ENCODE data around the gene FYB2. TPM values are rescaled to one million over a fixed set of nuclear protein-coding genes. Genes with fewer than 3 reads are reported as not detected.

Gene FYB2
- 0.47 TPM in 1 of 2 replicates, not detected in the other for total RNA-seq (2021)
- percentile 23 among the genes with signal in this experiment for Bru-seq, nascent RNA
- percentile 21 among the genes with signal in this experiment for BruChase-seq, experiment 1, labeled RNA remaining after a 2-hour chase
- BruChase-seq, experiment 2, labeled RNA remaining after a 6-hour chase: percentile 14 among the genes with signal in this experiment
- long read RNA-seq, partial matches to known transcripts: 0 of 1 reads
- long read RNA-seq, other reads (novel, unspliced or antisense): 1 of 1 reads

- H3K27ac ChIP-seq (ENCODE audit: low read depth, low read length, poor library complexity, severe bottlenecking): no peak within 1 kb of the TSS
These were observed at the start of gene FYB2 for GRCh38 chr1:56819387-56819899. FYB2 (minus strand) TSS chr1:56819404; CDS start chr1:56819290, 114 bp downstream.

GRCh38 chr1:56868761-56869160 is 49.6 kb upstream of the FYB2 start:
- H3K36me3 ChIP-seq (ENCODE audit: insufficient read depth, low read length, poor library complexity, severe bottlenecking): no peaks in the 10 kb centered on the region
- no peak for TF ChIP-seq EZH2 (IDR thresholded peaks at IDR 0.05; ENCODE audit: borderline replicate concordance, low read depth, low read length, poor library complexity, severe bottlenecking)
- no peak for TF ChIP-seq CTCF (conservative IDR thresholded peaks at IDR 0.05; ENCODE audit: low read depth, low read length)
- H3K4me1 ChIP-seq (ENCODE audit: insufficient read depth, low read length, poor library complexity, severe bottlenecking): no peaks in the 10 kb centered on the region
- intact Hi-C loops (cut with micrococcal nuclease; ENCODE audit: unreplicated experiment): no loop called here
- H3K27me3 ChIP-seq (replicated peaks; ENCODE audit: insufficient read depth, low read depth, low read length, poor library complexity): no peaks in the 10 kb centered on the region
- no peaks in the 10 kb centered on the region for H3K9me3 ChIP-seq (ENCODE audit: low read depth, low read length, poor library complexity, severe bottlenecking)
- DNase-seq (ENCODE audit: low spot score): no peak
- POLR2A ChIA-PET (ENCODE audit: low non-redundant PET): no interaction called here
- no TSS peak for BruUV-seq (replicated peaks)
- no peak overlapping the region for H3K4me3 ChIP-seq (ENCODE audit: low read depth, low read length, poor library complexity, severe bottlenecking)
- no peak overlapping the region for H3K27ac ChIP-seq (ENCODE audit: low read depth, low read length, poor library complexity, severe bottlenecking)
- CTCF ChIA-PET: no interaction called here

More at GRCh38 chr1:56819387-56819899, at the start of gene FYB2:
- TF ChIP-seq CTCF (conservative IDR thresholded peaks at IDR 0.05; ENCODE audit: low read depth, low read length) (no peak), EZH2 (IDR thresholded peaks at IDR 0.05; ENCODE audit: borderline replicate concordance, low read depth, low read length, poor library complexity, severe bottlenecking) (no peak)
- BruUV-seq (replicated peaks): no TSS peak
- no peak for DNase-seq (ENCODE audit: low spot score)
- H3K36me3 ChIP-seq (ENCODE audit: insufficient read depth, low read length, poor library complexity, severe bottlenecking): no peaks in the 10 kb centered on the region
- ChIA-PET POLR2A (ENCODE audit: low non-redundant PET) (no interaction called here), CTCF (no interaction called here)
- H3K9me3 ChIP-seq (ENCODE audit: low read depth, low read length, poor library complexity, severe bottlenecking): no peaks in the 10 kb centered on the region
- intact Hi-C loops (cut with micrococcal nuclease; ENCODE audit: unreplicated experiment): no loop called here
- H3K27me3 ChIP-seq (replicated peaks; ENCODE audit: insufficient read depth, low read depth, low read length, poor library complexity): no peaks in the 10 kb centered on the region
- H3K4me1 ChIP-seq (ENCODE audit: insufficient read depth, low read length, poor library complexity, severe bottlenecking): no peaks in the 10 kb centered on the region
- no peak within 1 kb of the TSS for H3K4me3 ChIP-seq (ENCODE audit: low read depth, low read length, poor library complexity, severe bottlenecking)

- Histone ChIP-seq H3K4me3 (ENCODE audit: low read depth, low read length, poor library complexity, severe bottlenecking) (no peak overlapping the region), H3K27me3 (replicated peaks; ENCODE audit: insufficient read depth, low read depth, low read length, poor library complexity) (no peaks in the 10 kb centered on the region), H3K4me1 (ENCODE audit: insufficient read depth, low read length, poor library complexity, severe bottlenecking) (no peaks in the 10 kb centered on the region), H3K9me3 (ENCODE audit: low read depth, low read length, poor library complexity, severe bottlenecking) (no peaks in the 10 kb centered on the region), H3K36me3 (ENCODE audit: insufficient read depth, low read length, poor library complexity, severe bottlenecking) (no peaks in the 10 kb centered on the region), H3K27ac (ENCODE audit: low read depth, low read length, poor library complexity, severe bottlenecking) (no peak overlapping the region)
- no TSS peak for BruUV-seq (replicated peaks)
- ChIA-PET POLR2A (ENCODE audit: low non-redundant PET) (no interaction called here), CTCF (no interaction called here)
- DNase-seq (ENCODE audit: low spot score): no peak
- TF ChIP-seq EZH2 (IDR thresholded peaks at IDR 0.05; ENCODE audit: borderline replicate concordance, low read depth, low read length, poor library complexity, severe bottlenecking) (no peak), CTCF (conservative IDR thresholded peaks at IDR 0.05; ENCODE audit: low read depth, low read length) (no peak)
- intact Hi-C loops (cut with micrococcal nuclease; ENCODE audit: unreplicated experiment): no loop called here
These were observed 48.3 kb upstream of the FYB2 start for GRCh38 chr1:56867491-56867890.
